Epithelial cell of esophagus (primary cell): ENCODE measurements around the gene ITFG2.
"Not testable (repeated sequence)": the region's sequence is repeated elsewhere in the genome, so short reads cannot be mapped to it uniquely, and the experiment has no call there.

Experiments used
- DNase-seq: peaks from one replicate; pipeline ENCODE4 v3.0.0; 2010; ENCODE audit warnings: low read depth
- H3K4me3 ChIP-seq: 2 replicates; pipeline ENCODE4 v1.5.1; 2011; ENCODE audit warnings: mild to moderate bottlenecking, low read length, control low read depth
- TF ChIP-seq, protein P1 (sequence below): IDR thresholded peaks from 2 replicates; pipeline ENCODE4 v1.5.1; 2011; ENCODE audit warnings: low read depth, mild to moderate bottlenecking, low read length, control low read depth, inconsistent platforms; ENCODE audit not compliant: insufficient read depth; ENCODE audit errors: missing control alignments

Gene ITFG2

DNA sequence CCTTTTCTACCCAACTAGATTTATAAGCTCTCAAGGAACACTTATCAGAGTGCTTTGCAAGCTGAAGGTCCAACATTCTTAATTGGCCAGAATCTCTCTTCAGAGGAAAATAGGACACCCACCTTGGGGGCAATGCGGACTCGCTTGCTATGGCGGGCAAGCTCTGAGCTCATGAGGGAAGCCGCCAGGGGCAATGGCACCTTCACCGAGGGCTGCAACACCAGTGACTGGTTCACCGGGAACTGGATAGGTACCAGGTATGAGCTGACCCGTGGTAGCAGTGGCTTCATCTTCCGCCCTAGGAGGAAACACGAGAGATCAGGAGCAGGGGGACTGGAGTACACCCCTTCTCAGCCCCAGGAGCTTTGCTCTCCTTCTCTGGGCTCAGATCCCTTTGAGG lies 51.7 kb downstream of the ITFG2 start:
- DNase-seq, result no peak
- TF ChIP-seq, protein P1, sequence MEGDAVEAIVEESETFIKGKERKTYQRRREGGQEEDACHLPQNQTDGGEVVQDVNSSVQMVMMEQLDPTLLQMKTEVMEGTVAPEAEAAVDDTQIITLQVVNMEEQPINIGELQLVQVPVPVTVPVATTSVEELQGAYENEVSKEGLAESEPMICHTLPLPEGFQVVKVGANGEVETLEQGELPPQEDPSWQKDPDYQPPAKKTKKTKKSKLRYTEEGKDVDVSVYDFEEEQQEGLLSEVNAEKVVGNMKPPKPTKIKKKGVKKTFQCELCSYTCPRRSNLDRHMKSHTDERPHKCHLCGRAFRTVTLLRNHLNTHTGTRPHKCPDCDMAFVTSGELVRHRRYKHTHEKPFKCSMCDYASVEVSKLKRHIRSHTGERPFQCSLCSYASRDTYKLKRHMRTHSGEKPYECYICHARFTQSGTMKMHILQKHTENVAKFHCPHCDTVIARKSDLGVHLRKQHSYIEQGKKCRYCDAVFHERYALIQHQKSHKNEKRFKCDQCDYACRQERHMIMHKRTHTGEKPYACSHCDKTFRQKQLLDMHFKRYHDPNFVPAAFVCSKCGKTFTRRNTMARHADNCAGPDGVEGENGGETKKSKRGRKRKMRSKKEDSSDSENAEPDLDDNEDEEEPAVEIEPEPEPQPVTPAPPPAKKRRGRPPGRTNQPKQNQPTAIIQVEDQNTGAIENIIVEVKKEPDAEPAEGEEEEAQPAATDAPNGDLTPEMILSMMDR, result no peak
- H3K4me3 ChIP-seq, result no peak overlapping the region

DNA sequence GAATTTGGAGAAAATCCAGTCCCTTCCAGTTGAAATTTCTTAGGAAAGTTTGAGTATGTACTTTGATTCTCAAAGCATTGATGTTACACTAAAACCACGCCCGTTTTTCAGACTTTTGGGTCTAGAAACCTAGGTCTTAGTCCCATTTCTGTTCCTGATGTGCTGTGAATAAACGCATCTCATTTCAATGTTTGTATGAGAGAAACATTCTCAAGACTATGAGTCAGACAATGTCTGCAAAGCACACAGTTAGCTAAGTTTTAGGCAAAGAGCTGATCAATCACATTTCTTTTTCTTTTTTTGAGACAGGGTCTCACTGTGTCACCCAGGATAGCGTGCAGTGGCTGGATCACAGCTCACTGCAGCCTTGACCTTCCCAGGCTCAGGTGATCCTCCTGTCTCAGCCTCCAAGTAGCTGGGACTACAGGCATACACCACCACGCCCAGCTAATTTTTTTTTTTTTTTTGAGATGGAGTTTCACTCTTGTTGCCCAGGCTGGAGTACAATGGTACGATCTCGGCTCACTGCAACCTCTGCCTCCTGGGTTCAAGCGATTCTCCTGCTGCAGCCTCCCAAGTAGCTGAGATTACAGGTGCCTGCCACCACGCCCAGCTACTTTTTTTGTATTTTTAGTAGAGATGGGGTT lies 56.6 kb downstream of the ITFG2 start:
- DNase-seq, H3K4me3 ChIP-seq: not testable (repeated sequence)
